GM10847 (cell line): ENCODE data around the gene RAB6B.

Experiments
- POLR2A ChIP-seq: IDR thresholded peaks from 2 replicates; pipeline ENCODE4 v1.6.1; 2011; ENCODE audit not compliant: insufficient read length; ENCODE audit errors: extremely low read depth

RAB6B gene

GRCh38 chr3:133866141-133866540 is 29.5 kb downstream of the RAB6B start:
- TF ChIP-seq POLR2A: no peak

GRCh38 chr3:133865136-133865855 is 30.4 kb downstream of the RAB6B start:
- TF ChIP-seq POLR2A: no peak

GRCh38 chr3:133864616-133865015 is 31.1 kb downstream of the RAB6B start:
- TF ChIP-seq POLR2A: no peak

- no peak for TF ChIP-seq POLR2A
Measured at GRCh38 chr3:133863911-133864310, 31.8 kb downstream of the RAB6B start.

- TF ChIP-seq POLR2A: no peak
Measured at GRCh38 chr3:133862161-133862560, 33.5 kb downstream of the RAB6B start.

- TF ChIP-seq POLR2A: no peak
Measured at GRCh38 chr3:133860519-133860918, 35.2 kb downstream of the RAB6B start.

GRCh38 chr3:133859381-133860234 is 36.1 kb downstream of the RAB6B start:
- TF ChIP-seq POLR2A: no peak

- TF ChIP-seq POLR2A: no peak
Measured at GRCh38 chr3:133857767-133858166, 37.9 kb downstream of the RAB6B start.

- TF ChIP-seq POLR2A: no peak
Measured at GRCh38 chr3:133856316-133856715, 39.4 kb downstream of the RAB6B start.

- TF ChIP-seq POLR2A: no peak
Measured at GRCh38 chr3:133855772-133856171, 39.9 kb downstream of the RAB6B start.

- TF ChIP-seq POLR2A: no peak
Measured at GRCh38 chr3:133855002-133855370, 40.7 kb downstream of the RAB6B start.

- no peak for TF ChIP-seq POLR2A
Measured at GRCh38 chr3:133854264-133855001, 41.2 kb downstream of the RAB6B start.

GRCh38 chr3:133853925-133854227 is 41.8 kb downstream of the RAB6B start:
- TF ChIP-seq POLR2A: no peak

- no peak for TF ChIP-seq POLR2A
Measured at GRCh38 chr3:133853063-133853924, 42.4 kb downstream of the RAB6B start.

- no peak for TF ChIP-seq POLR2A
Measured at GRCh38 chr3:133851931-133852330, 43.8 kb downstream of the RAB6B start.
